A549 (cell line): ENCODE results near the gene SLC2A8. TPM values are rescaled to one million over a fixed set of nuclear protein-coding genes. Genes with fewer than 3 reads are reported as not detected.

Experiments used
- ATAC-seq, 2 experiments: fragments of 200-7000 bp in 1 of 2; fragments of >200 bp in 1 of 2; cut with Nextera tagmentation in 1 of 2; cut with Tn5 transposase in 1 of 2; 3 replicates each; pipeline versions ENCODE4 v1.8.0 to v1.9.1; 2018 to 2020; ENCODE audit warnings: mild to moderate bottlenecking in 1 of 2, moderate library complexity in 1 of 2
- CTCF ChIA-PET: fragments of 300-600 bp; sonication (Branson Sonifier 250); formaldehyde crosslinking; extraction: SDS; loops from one replicate; lab custom pipeline; 2021; ENCODE audit warnings: antibody characterized with exemption, inconsistent platforms; lab: Yijun Ruan, JAX
- POLR2A ChIA-PET: fragments of 350-600 bp; formaldehyde crosslinking; extraction: SDS; loops from one replicate; lab custom pipeline; 2021; ENCODE audit warnings: antibody characterized with exemption, inconsistent platforms; lab: Yijun Ruan, JAX
- DNase-seq, 2 experiments: peaks; one replicate each; pipeline versions ENCODE4 v3.0.0 to v3.0.0-alpha.2; 2011 to 2016; ENCODE audit warnings: low read depth in 1 of 2, low spot score in 1 of 2
- FAIRE-seq: peaks from 2 replicates; lab custom pipeline; 2011; peaks lifted over from hg19 to GRCh38; lab: Jason Lieb, UNC
- H3K27ac ChIP-seq, 2 experiments: fragments of >200 bp; sonication (Bioruptor Twin); formaldehyde crosslinking; 3 replicates each; pipeline ENCODE4 v1.5.1; 2016 to 2017
- H3K4me1 ChIP-seq: fragments of >200 bp; sonication (Bioruptor Twin); formaldehyde crosslinking; 3 replicates; pipeline ENCODE4 v1.6.1; 2016
- H3K4me2 ChIP-seq: fragments of >200 bp; sonication (Bioruptor Twin); formaldehyde crosslinking; 3 replicates; pipeline ENCODE4 v1.6.1; 2016
- H3K4me3 ChIP-seq: fragments of >200 bp; sonication (Bioruptor Twin); formaldehyde crosslinking; 3 replicates; pipeline ENCODE4 v1.5.1; 2016
- H3K9me3 ChIP-seq: fragments of >200 bp; sonication (Bioruptor Twin); formaldehyde crosslinking; 3 replicates; pipeline ENCODE4 v1.6.1; 2016
- CBX8 ChIP-seq: fragments of 200-600 bp; sonication (generic); IDR thresholded peaks from 2 replicates; pipeline ENCODE4 v1.6.1; 2016
- FOSL2 ChIP-seq, 2 experiments: fragments of 450-650 bp in 1 of 2; fragments of >200 bp in 1 of 2; sonication (Bioruptor Twin) in 1 of 2; formaldehyde crosslinking; IDR thresholded peaks; 2 replicates each; pipeline versions ENCODE4 v1.5.0 to v1.6.1; 2016 to 2020; ENCODE audit warnings: mild to moderate bottlenecking in 1 of 2, moderate library complexity in 1 of 2
- HMGXB4 ChIP-seq: fragments of 250-450 bp; sonication (Bioruptor Pico); IDR thresholded peaks from 2 replicates; pipeline ENCODE4 v1.5.0; 2021; ENCODE audit warnings: mild to moderate bottlenecking, moderate library complexity, borderline replicate concordance
- JUN ChIP-seq, 2 experiments: fragments of >200 bp; sonication (Bioruptor Twin); formaldehyde crosslinking; IDR thresholded peaks; 2 replicates in 1 of 2; 3 replicates in 1 of 2; pipeline ENCODE4 v1.6.1; 2016 to 2017
- JUNB ChIP-seq: fragments of >200 bp; sonication (Bioruptor Twin); formaldehyde crosslinking; IDR thresholded peaks from 2 replicates; pipeline ENCODE4 v1.6.1; 2016
- MAX ChIP-seq: IDR thresholded peaks from 2 replicates; pipeline ENCODE4 v1.6.1; 2012
- PBX3 ChIP-seq: IDR thresholded peaks from 2 replicates; pipeline ENCODE4 v1.6.1; 2012
- PHF8 ChIP-seq: fragments of 200-600 bp; sonication (generic); IDR thresholded peaks from 2 replicates; pipeline ENCODE4 v1.6.1; 2016; ENCODE audit warnings: low read depth, mild to moderate bottlenecking, antibody characterized with exemption, moderate library complexity, borderline replicate concordance
- POLR2AphosphoS2 ChIP-seq: conservative IDR thresholded peaks from 2 replicates; pipeline ENCODE4 v1.6.1; 2012; ENCODE audit warnings: low read length, improper control_type of control experiment, inconsistent platforms
- RARB ChIP-seq: fragments of 250-450 bp; sonication (Bioruptor Pico); IDR thresholded peaks from 2 replicates; pipeline ENCODE4 v1.8.0; 2021; ENCODE audit warnings: mild to moderate bottlenecking, moderate library complexity
- RCOR1 ChIP-seq: fragments of 150-350 bp; IDR thresholded peaks from 2 replicates; pipeline ENCODE4 v1.6.1; 2014; ENCODE audit warnings: antibody characterized with exemption, low read length, low read depth
- SMC3 ChIP-seq: fragments of >200 bp; sonication (Bioruptor Twin); formaldehyde crosslinking; IDR thresholded peaks from 3 replicates; pipeline ENCODE4 v1.6.1; 2018; ENCODE audit warnings: inconsistent platforms
- ZNF302 ChIP-seq: fragments of 250-450 bp; sonication (Bioruptor Pico); IDR thresholded peaks from 2 replicates; pipeline ENCODE4 v1.9.0; 2021; ENCODE audit warnings: inconsistent platforms, mild to moderate bottlenecking, moderate library complexity
- WGBS: methylation state at CpG from one replicate; pipeline ENCODE4 v1.1.6; 2017; ENCODE audit errors: missing lambda C conversion rate; 5-methylcytosine and 5-hydroxymethylcytosine counted together
- polyA plus RNA-seq, 4 experiments: library from polyadenylated mRNA; depleted of rRNA in 3 of 4; stranded (reverse); fragments of >200 nt; fragmentation: RNase III in 1 of 4; extraction: RNeasy Plus Mini Kit Qiagen cat#74134 plus additional on column Dnase treatment in 1 of 4; gene quantifications; 2 replicates in 3 of 4; 3 replicates in 1 of 4; pipeline ENCODE4 v1.2.3, GENCODE V29; 2011 to 2017
- TF ChIP-seq, protein P1 (sequence below): fragments of 450-650 bp; IDR thresholded peaks from 2 replicates; pipeline ENCODE4 v1.6.1; 2014; ENCODE audit warnings: antibody characterized with exemption
- TF ChIP-seq, protein P2 (sequence below): fragments of >200 bp; sonication (Bioruptor Twin); formaldehyde crosslinking; IDR thresholded peaks from 2 replicates; pipeline ENCODE4 v1.6.1; 2016

SLC2A8 gene
- polyA plus RNA-seq, 2 of the 4 experiments (the other 2 are of a cell fraction): 7.3 to 16.0 TPM

DNA sequence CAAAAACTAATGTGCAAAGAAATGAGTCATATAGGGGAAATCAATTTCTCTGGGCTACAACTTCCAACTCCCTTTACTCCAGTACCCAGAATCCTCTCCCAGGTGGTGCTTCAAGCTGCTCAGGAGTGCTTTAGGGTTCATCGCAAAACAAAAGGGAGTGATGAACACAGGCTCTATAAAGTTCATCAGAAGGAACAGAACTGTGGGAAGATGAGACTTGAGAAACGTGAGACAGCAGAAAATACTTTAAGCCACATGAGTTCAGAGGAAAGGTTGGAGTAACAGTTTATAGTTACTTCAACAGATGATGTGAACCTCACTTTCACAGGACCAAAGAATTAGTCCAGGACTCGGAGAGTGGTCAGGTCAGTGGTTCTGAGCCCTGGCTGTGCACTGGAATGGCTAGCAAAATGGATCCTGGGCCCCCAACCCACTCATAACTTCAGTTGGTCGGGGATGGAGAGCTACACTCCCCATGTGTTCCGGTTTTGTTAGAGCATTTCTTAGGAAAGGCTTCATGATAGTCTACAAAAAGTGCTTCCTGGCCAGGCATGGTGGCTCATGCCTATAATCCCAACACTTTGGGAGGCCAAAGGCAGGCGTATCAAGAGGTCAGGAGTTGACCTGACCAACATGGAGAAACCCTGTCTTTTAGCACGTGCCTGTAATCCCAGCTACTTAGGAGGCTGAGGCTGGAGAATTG lies 49.9 kb downstream of the SLC2A8 start:
- WGBS: 87% methylated on average over 7 of the region's 7 CpGs
- ATAC-seq (no peak), FAIRE-seq (no peak), DNase-seq (peak in 1 of 2 experiments; percentile 28)
- CTCF ChIA-PET: no interaction called here
- no peak overlapping the region for H3K4me2 ChIP-seq
- H3K4me3 ChIP-seq: no peak overlapping the region
- peaks cover 67% of the 10 kb centered on the region for H3K9me3 ChIP-seq
- peak overlapping the region in 1 of 2 experiments; percentile 15; a peak in 1 of 6 replicates for H3K27ac ChIP-seq
- H3K4me1 ChIP-seq: peaks cover 7% of the 10 kb centered on the region; the same call in 2 of the 3 replicates
- TF ChIP-seq FOSL2 (IDR thresholded peaks at IDR 0.05) (no peak), FOSL2 (CRISPR knock-in tag; IDR thresholded peaks at IDR 0.05) (peak; percentile 19; the same call in 1 of the 2 replicates), JUN (IDR thresholded peaks at IDR 0.05) (peak in 1 of 2 experiments; percentile 42; a peak in 2 of 5 replicates), PBX3 (no peak; the same call in 1 of the 2 replicates)
- POLR2A ChIA-PET: interaction anchor here (0.7 kb wide), 1 partner anchor 220 kb away, joined by 3 read pairs; no protein-coding TSS in a partner anchor

DNA sequence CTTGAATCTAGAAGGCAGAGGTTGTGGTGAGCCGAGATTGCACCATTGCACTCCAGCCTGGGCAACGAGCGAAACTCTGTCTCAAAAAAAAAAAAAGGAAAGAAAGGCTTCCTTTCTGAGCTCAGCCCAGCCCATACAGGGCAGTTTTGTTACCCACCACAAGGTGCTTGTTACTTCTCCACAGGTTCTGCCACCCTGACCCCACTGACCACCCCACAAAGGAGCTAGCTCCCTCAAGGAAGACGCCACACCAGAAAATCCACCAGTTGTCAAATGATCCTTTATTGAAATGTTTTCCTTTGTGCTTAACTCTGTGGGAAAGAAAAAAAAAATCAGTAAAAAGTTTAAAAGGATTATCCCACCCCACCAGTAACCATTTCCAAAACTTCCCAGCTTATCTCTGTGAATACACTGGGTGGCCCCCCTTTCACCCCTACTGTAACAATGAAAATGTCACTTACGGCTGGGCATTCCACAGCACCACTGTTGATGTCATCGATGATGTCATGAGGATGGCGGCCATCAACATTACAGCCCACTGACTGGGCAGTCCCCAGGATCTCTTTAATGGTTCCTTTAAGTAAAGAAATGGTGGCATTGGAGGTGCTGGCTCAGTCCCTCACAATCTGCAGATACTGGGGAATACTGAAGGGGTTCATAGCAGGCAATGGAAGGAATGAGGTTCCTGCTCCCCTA lies 50.6 kb downstream of the SLC2A8 start:
- peaks cover 65% of the 10 kb centered on the region for H3K9me3 ChIP-seq
- ChIA-PET POLR2A (interaction anchor here (0.6 to 0.7 kb wide), 2 partner anchors 221 to 764 kb away, joined by 3 read pairs; no protein-coding TSS in a partner anchor), CTCF (interaction anchor here (0.6 kb wide), 1 partner anchor 374 kb away, joined by 3 read pairs; no protein-coding TSS in a partner anchor)
- WGBS: 78% methylated on average over 7 of the region's 7 CpGs
- TF ChIP-seq RARB (CRISPR knock-in tag) (no peak), FOSL2 (IDR thresholded peaks at IDR 0.05) (no peak), FOSL2 (CRISPR knock-in tag; IDR thresholded peaks at IDR 0.05) (peak; percentile 29), POLR2AphosphoS2 (peak; percentile 62; the same call in 1 of the 2 replicates), RCOR1 (no peak), MAX (no peak)
- TF ChIP-seq, all 56 proteins: peak for 2
- no peak overlapping the region for H3K27ac ChIP-seq
- ATAC-seq (no peak), FAIRE-seq (no peak), DNase-seq (peak in 1 of 2 experiments; percentile 19)
- H3K4me3 ChIP-seq: peak overlapping the region; percentile 98; the same call in 2 of the 3 replicates
- H3K4me1 ChIP-seq: peaks cover 11% of the 10 kb centered on the region
- peak overlapping the region; percentile 95; the same call in 2 of the 3 replicates for H3K4me2 ChIP-seq

GRCh38 chr9:127448112-127448805 lies 51.3 kb downstream of the SLC2A8 start:
- Histone ChIP-seq H3K9me3 (peaks cover 58% of the 10 kb centered on the region), H3K4me2 (peak overlapping the region; percentile 95), H3K4me3 (peak overlapping the region; percentile 98), H3K27ac (peak overlapping the region in 1 of 2 experiments; percentile 99; a peak in 2 of 6 replicates), H3K4me1 (peaks cover 17% of the 10 kb centered on the region)
- CTCF ChIA-PET: interaction anchor here (0.6 kb wide), 2 partner anchors 157 to 375 kb away, joined by 3 to 4 read pairs; no protein-coding TSS in a partner anchor
- TF ChIP-seq, protein P1, sequence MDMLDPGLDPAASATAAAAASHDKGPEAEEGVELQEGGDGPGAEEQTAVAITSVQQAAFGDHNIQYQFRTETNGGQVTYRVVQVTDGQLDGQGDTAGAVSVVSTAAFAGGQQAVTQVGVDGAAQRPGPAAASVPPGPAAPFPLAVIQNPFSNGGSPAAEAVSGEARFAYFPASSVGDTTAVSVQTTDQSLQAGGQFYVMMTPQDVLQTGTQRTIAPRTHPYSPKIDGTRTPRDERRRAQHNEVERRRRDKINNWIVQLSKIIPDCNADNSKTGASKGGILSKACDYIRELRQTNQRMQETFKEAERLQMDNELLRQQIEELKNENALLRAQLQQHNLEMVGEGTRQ: no peak
- TF ChIP-seq, protein P2, sequence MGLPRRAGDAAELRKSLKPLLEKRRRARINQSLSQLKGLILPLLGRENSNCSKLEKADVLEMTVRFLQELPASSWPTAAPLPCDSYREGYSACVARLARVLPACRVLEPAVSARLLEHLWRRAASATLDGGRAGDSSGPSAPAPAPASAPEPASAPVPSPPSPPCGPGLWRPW: no peak
- TF ChIP-seq CBX8 (no peak), SMC3 (no peak), JUNB (no peak), MAX (no peak), RARB (CRISPR knock-in tag) (no peak), PHF8 (no peak), ZNF302 (CRISPR knock-in tag) (no peak), HMGXB4 (CRISPR knock-in tag) (no peak)
- POLR2A ChIA-PET: no interaction called here
- ATAC-seq (no peak), FAIRE-seq (no peak), DNase-seq (no peak)
- 90% methylated on average over 8 of the region's 8 CpGs for WGBS
